ENCODE data around the gene FXR2.
"Not testable (repeated sequence)": the region's sequence is repeated elsewhere in the genome, so short reads cannot be mapped to it uniquely, and the experiment has no call there.

Gene FXR2

GRCh38 chr17:7629939-7630571, 15.4 kb upstream of the FXR2 start, which contains the start of gene SHBG:
Gene SHBG, plus strand, starts transcription at chr17:7630135. Its CDS starts 38 bp downstream, at chr17:7630173.
- TF ChIP-seq, protein P1, sequence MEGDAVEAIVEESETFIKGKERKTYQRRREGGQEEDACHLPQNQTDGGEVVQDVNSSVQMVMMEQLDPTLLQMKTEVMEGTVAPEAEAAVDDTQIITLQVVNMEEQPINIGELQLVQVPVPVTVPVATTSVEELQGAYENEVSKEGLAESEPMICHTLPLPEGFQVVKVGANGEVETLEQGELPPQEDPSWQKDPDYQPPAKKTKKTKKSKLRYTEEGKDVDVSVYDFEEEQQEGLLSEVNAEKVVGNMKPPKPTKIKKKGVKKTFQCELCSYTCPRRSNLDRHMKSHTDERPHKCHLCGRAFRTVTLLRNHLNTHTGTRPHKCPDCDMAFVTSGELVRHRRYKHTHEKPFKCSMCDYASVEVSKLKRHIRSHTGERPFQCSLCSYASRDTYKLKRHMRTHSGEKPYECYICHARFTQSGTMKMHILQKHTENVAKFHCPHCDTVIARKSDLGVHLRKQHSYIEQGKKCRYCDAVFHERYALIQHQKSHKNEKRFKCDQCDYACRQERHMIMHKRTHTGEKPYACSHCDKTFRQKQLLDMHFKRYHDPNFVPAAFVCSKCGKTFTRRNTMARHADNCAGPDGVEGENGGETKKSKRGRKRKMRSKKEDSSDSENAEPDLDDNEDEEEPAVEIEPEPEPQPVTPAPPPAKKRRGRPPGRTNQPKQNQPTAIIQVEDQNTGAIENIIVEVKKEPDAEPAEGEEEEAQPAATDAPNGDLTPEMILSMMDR (IDR thresholded peaks at IDR 0.05; ENCODE audit: low read length, missing control alignments), result no peak
- H3K4me3 ChIP-seq (replicated peaks; ENCODE audit: low read depth, low read length), result no peak within 1 kb of the TSS
- DNase-seq (ENCODE audit: low read depth), result no peak

DNA sequence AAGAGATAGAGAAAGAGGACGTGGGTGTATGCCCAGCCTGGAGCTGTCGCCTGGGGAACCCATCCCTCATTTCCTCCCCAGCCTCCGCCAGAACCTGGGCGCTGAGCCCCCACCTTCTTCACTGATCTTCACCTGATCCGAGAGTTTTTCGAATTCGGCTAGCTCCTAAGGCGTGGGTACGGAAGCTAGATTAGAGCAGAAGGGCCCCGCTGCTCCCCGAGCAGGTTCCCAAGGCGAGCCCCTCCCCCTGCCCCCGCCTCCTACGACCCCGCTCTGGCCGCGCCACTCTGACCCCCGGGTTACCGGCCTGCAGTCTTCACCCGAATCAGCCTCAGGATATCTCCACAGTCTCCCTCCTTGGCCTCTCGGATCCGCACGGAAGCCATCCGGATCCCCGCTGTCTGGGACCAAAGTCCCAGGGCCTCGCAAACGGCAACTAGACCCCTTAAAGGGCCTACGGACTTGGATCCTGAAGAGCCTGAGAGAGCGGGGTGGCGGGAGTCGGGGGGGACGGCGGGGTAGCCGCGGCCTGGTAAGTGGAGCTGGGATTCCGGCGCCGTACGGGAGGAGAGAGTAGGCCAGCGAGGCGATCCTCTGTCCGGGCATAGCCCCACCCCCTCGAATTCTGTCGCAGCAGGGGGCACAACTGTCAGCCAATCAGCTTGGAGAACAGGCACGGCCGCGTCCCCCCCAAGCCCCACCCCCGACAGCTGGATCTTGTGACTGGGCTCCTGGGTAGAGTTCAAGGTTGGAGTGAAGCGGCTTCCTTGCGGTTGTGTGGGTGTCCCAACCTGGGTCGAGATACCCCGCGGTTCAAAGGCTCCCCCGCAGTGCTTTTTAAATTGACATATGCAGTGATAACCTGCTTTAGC, 12.8 kb upstream of the FXR2 start, which contains the start of gene SAT2:
Gene SAT2, minus strand, starts transcription at position 572 of the 872 bp plus-strand sequence. Its CDS starts 186 bp downstream, at position 386.
- TF ChIP-seq, protein P1 (IDR thresholded peaks at IDR 0.05; ENCODE audit: low read length, missing control alignments), result no peak
- DNase-seq (ENCODE audit: low read depth), result peak; percentile 95
- peak within 1 kb of the TSS; percentile 91 for H3K4me3 ChIP-seq (replicated peaks; ENCODE audit: low read depth, low read length)

- DNase-seq (ENCODE audit: low read depth), result no peak
- TF ChIP-seq, protein P1 (IDR thresholded peaks at IDR 0.05; ENCODE audit: low read length, missing control alignments), result no peak
Observed at GRCh38 chr17:7626956-7627249, 12.2 kb upstream of the FXR2 start.

GRCh38 chr17:7626307-7626706, 11.6 kb upstream of the FXR2 start:
- TF ChIP-seq, protein P1 (IDR thresholded peaks at IDR 0.05; ENCODE audit: low read length, missing control alignments), result no peak
- H3K4me3 ChIP-seq (replicated peaks; ENCODE audit: low read depth, low read length), result peak overlapping the region; percentile 91
- DNase-seq (ENCODE audit: low read depth), result no peak

More at GRCh38 chr17:7626956-7627249, 12.2 kb upstream of the FXR2 start:
- H3K4me3 ChIP-seq (replicated peaks; ENCODE audit: low read depth, low read length), result peak overlapping the region; percentile 91

DNA sequence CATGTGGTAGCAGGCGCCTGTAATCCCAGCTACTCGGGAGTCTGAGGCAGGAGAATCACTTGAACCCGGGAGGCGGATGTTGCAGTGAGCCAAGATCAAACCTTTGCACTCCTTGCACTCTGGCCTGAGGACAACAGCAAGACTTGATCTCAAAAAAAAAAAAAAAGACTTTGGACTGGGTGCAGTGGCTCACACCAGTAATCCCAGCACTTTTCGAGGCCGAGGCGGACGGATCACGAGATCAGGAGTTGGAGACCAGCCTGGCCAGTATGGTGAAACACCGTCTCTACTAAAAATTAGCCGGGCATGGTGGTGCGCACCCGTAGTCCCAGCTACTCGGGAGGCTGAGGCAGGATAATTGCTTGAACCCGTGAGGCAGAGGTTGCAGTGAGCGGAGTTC, 11.1 kb upstream of the FXR2 start:
- DNase-seq (ENCODE audit: low read depth); H3K4me3 ChIP-seq (replicated peaks; ENCODE audit: low read depth, low read length): not testable (repeated sequence)

GRCh38 chr17:7623661-7624060, 9.0 kb upstream of the FXR2 start:
- H3K4me3 ChIP-seq (replicated peaks; ENCODE audit: low read depth, low read length), result no peak overlapping the region
- DNase-seq (ENCODE audit: low read depth), result no peak
- TF ChIP-seq, protein P1 (IDR thresholded peaks at IDR 0.05; ENCODE audit: low read length, missing control alignments), result no peak

- no peak overlapping the region for H3K4me3 ChIP-seq (replicated peaks; ENCODE audit: low read depth, low read length)
- no peak for DNase-seq (ENCODE audit: low read depth)
- TF ChIP-seq, protein P1 (IDR thresholded peaks at IDR 0.05; ENCODE audit: low read length, missing control alignments), result no peak
Observed at GRCh38 chr17:7620835-7621234, 6.1 kb upstream of the FXR2 start.
